CD4-positive, alpha-beta T cell treated with Interleukin-1 beta for 1 hour (primary cell): Measurements from ENCODE around the gene THBS2.
A peak's percentile ranks its signal among the peaks of the same experiment; 100 is the strongest.
"Not testable (repeated sequence)": the region's sequence is repeated elsewhere in the genome, so short reads cannot be mapped to it uniquely, and the experiment has no call there.

Experiments used
- DNase-seq, 2 donors: peaks; one replicate each; pipeline ENCODE4 v3.0.0-alpha.2; 2020 to 2022

THBS2 gene

DNA sequence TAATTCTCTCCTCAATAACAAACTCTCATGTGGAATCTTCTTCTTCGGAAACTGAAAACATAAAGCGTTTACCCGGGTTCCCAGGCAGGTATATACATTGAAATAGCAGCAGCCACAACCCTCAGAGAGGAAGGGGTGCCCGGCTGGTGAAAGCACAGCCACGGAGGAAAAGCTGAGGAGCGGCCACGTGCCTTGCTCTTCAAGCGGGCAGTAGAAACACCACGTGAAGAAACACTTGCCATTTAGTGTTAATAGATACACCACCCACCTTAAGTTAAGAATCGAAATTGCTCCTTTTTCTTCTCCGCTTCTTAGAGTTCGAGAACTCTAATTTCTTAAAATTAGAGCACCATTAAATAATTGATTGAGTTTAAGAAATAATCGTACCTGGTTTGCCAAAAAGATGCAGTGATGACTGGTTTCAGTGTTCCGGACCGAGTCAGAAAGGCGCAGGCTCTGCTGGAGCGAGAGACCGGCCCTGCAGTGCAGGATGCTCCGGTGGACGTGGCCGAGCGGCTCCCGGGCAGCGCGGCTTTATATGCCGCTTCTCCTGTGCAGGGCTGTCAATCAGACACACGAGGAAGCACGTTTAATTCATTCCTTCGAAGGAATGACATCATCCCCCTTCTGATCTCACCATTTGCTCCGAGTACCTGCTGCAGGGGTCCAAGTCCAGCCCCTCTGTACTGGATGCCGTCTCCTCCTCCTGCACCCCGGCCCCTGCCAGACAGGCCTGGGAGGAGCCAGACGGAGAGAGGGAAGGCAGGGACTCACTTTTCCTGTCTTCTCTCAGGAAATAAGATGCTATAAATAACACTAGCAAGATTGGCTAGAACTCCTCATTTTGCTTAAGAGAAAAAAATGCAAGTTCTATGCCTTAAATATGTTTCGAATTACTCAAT lies at the start of gene THBS2:
THBS2 (minus strand) TSS at position 510 of the 902 bp plus-strand sequence. CDS start 3,062 bp downstream, outside the sequence.
- no peak for DNase-seq

DNA sequence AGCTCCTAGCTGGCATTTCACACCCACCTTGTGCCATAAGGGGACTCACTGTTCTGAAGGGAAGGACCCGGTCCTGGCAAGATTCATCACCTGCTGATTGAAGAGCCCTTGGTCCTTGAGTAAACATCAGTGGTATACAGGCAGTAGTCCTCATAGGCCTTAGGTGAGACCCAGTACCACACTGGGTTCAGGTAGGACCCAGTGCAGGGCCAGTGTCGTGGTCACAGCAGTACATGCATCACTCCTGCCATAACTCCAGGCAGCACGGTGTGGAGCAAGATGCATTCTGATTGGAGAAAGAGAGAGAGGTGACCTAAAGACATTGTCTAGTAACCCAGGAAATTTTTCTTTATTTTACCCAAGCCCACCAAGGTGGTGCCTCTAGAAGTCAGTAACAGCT lies 49.1 kb upstream of the THBS2 start:
- no peak for DNase-seq

DNA sequence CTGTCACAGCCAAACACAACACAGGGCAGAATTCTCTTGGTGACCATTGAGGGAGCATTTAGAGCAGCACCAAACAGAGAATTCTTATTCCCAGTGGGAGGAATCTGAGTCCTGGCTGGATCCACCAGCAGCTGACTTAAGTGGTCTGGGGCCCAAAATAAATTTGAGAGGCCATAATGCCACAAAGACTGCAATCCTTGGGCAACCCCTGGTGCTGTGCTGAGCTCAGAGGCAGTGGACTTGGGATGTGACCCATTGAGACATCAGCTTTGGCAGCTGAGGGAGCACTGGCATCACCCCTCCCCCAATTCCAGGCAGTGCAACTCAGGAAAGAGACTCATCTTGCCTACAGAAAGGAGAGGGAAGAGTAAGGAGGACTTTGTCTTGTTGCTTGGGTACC lies 48.6 kb upstream of the THBS2 start:
- no peak for DNase-seq

DNA sequence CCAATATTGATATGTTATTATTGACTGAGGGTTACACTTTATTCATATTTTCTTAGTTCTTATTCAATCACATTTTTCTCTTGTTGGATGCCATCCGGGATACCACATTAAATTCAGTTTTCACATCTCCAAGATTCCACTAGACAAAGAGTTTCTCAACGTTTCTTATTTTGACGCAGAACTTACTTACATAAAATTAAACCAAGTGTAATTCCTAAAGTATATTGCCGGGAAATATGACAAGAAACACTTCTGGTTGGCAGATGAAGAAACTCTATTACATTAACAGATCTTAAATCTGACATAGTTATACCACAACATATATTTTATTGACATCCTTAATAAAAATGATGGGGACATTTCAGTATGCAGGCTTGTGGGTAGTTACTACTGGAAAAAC lies 47.3 kb upstream of the THBS2 start:
- no peak for DNase-seq

DNA sequence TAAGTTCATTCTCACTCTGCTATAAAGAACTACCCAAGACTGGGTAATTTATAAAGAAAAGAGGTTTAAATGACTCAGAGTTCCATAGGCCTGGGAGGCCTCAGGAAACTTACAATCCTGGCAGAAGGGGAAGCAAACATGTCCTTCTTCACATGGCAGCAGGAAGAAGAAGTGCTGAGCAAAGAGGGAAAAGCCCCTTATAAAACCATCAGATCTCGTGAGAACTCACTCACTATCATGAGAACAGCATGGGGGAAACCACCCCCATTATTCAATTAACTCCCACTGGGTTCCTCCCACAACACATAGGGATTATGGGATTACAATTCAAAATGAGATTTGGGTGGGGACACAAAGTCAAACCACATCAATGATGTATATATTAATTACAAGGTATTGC lies 45.0 kb upstream of the THBS2 start:
- DNase-seq = not testable (repeated sequence)

DNA sequence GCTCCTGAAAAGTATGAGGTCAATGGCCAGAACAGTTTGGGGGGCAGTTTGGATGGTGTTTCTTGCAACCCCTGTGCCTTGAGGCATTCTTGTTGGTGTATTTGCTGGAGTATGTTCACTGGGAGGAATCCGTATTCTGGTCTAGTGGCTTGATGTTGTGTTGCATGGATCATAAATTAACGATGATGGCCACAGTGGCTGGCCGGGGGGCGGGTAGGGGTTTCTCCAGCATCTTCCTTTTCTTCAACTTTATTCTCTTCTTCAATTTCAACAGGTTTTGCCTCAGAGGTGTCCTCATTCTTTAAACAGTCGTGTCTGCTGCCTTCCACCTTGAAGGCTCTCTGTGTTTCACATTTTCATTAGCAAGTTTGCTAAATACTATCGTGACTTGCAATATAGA lies 43.0 kb upstream of the THBS2 start:
- DNase-seq = no peak

DNA sequence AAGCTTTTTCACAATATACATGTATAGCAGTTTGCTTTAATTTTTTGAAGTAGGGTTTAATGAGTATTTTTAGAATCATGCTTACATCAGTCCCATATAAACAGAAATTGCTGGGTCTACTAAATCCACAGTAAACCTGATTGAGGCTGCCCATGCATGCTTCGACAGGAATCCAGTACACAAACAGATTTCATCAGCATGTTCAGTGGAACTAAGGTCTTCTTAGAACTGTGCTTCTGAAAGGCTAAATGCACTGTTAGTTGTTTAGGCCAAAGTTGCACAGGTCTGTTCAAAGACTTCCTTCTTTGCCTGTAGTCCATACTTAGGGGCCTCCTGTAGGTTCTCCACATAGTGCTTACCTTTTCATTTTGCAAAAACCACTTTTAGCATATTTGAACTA lies 42.5 kb upstream of the THBS2 start:
- DNase-seq = no peak

DNA sequence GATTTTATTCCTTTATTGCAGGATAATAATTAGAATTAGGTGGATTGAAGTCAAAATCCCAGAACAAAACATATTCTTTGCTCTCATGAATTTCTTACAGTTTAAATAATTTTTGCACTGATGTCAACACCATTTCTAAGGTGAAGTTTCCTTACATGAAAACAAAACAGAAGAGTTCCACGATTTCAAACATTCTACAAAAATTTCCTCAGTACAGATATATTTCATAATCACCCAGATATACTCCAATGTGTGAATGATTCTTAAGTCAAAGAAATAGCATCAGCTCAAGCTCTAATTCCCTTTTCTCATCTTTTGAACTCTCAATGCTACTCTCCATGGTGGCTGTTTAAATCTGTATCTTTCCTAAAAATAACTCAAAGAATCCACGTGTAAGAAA lies 39.5 kb upstream of the THBS2 start:
- DNase-seq = no peak

DNA sequence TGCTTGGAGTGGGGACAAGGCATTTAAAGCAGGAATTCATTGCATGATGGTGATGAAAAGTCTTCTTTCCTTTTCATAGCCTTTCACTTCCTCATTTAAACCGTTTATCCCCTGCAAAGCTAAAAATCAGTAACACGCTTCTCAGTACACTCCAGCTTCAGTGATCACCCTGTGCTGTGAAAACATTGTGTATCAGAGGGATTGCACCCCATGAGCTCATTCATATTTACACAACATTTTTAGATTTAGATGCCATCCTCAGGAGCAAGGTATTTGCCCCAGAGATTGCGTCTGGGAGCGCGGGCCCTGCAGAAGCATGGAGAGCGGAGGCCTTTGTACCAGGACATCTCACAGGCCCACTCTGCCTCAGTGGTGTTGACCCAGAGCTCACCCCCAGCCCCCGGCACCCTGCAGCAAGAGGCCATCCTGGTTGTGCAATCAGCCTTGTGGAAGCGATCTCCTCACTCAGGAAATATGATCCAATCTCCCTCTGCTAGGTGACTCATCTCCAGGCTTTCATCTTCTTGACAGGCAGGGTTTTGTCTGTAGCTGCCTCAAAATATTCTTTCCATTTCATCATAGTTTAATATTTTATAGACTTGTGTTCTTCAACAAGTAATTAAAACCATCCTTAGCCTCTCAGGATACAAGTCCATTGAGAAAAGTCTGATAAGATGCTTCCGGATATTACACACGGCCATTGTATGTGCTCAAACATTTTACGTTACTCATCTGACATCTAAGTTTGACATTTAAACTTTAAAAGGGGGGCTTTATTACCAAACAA lies 38.9 kb upstream of the THBS2 start:
- DNase-seq = peak in 1 of 2 donors; percentile 24

DNA sequence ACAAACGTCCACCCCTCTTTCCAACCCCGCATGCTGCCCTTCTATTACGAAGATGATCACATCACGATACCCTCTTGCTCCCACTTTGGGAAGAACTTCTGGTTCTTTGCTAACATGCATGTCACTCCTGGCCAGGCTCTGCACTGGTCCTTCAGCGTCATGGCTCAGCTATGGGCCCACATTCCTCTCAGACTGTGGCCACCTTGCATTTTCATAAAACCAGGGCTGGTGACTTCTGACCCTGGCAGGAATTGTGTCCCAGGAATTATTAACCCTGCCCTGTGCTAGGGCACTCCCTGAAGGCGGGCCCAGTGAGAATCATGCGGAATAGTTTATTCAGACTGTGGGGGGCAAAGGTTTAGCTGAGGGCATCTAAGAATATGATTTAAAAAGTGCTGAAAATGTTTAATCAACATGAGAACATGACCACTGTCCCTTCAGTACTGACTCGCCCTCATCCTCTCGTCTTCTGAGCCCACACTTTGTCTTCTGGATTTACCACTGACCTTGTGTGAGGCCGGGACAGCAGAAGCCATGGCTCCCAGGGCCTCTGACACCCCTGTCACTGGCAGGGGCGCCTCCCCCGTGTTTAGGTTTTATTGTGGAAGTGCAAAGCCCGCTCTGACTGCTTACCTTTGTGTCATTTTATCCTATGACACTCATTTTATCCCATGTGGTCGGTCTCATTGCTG lies 38.1 kb upstream of the THBS2 start:
- no peak for DNase-seq

DNA sequence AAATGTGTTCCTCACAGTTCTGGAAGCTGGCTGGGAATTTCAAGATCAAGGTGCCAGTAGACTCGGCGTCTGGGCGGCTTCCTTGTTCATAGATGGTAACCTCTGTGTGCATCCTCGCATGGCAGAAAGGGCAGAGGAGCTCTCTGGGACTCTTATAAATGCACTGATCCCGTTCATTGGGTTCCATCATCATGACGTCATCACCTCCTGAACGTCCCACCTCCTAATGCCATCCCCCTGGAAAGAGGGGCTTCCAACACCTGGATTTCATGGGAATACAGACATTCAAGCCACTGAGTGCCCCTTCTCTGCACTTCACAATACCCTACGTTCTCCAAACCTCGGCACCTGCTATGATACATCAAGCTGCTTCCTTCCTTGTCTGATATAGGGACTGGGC lies 37.5 kb upstream of the THBS2 start:
- DNase-seq = no peak

DNA sequence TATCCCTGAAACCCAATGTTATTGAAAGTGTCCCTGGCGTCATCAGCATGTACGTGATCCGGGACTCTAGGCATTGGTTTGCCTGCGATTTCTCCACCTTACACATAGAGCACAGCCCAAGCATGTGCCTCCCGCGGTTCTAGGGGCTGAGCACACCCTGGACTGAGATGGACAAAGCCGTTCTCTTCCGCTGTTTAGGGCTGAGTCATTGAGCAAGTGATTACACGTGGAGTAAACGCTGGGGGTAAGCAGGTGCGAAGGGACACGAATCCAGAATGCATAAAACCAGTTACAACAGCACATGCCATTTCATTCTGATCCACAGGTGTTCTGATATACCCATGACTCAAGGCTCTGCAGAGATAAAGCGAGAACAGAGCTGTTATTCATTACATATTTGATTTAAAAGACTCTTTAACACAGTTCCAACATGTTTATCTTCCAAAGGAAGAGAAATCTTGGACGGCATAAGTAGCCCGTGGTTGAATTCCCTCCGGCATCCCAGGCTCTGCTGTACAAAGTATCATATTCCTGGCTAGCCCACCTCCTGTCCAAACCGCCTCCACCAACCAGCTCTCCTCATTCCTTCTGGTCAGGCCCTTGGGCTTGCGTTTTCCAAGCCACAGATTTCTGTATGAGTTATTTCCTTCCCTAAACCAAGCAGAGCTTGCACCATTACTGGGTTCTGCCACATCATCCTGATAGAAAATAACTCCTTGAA lies 36.1 kb upstream of the THBS2 start:
- peak in 1 of 2 donors; percentile 6 for DNase-seq

DNA sequence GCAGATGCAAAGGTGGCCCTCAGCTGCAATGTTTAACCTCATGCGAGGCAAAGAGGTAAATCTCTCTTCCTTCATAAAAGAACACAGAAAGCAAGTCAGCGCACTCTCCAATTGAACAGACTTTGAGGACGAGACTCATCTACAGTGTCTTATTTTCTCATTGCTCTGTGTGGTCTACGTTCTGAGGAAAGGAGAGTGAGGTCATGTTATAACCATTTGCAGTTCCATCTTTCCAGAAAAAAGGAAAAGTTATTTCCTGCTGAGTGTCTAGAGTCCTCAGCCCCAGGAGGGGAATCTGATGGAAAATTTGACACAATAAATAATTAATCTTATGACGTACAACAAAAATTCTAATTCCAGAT lies 35.6 kb upstream of the THBS2 start:
- DNase-seq = no peak

DNA sequence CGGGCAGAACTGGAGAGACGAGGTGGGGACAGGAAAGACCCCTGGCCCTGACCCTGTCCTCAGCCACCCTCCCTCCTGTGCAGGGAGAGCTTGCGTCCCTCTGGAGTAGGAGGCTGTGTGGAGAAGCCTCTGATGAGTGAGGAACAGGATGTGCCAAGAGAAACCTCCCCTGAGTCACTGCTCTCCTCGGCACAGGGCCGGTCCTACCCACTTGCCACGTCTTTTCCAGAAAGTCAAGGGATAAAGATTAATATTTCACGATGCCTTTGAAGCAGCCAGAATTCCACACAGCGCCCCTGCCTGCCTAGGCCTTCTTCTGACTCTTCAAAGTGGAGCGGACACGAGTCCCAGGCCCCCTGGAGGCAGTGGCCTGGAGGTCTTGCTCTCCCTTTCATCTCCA lies 34.9 kb upstream of the THBS2 start:
- DNase-seq = no peak

DNA sequence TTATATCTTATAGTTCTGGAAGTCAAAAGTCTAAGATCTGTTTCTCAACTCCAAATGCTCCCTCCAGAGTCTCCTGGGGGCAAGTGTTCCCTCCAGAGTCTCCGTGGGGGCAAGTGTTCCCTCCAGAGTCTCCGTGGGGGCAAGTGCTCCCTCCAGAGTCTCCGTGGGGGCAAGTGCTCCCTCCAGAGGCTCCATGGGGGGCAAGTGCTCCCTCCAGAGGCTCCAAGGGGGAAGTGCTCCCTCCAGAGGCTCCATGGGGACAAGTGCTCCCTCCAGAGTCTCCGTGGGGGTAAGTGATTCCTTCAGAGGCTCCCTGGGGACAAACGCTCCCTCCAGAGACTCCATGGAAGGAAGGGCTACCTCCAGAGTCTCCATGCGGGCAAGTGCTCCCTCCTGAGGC lies 34.0 kb upstream of the THBS2 start:
- DNase-seq = no peak

DNA sequence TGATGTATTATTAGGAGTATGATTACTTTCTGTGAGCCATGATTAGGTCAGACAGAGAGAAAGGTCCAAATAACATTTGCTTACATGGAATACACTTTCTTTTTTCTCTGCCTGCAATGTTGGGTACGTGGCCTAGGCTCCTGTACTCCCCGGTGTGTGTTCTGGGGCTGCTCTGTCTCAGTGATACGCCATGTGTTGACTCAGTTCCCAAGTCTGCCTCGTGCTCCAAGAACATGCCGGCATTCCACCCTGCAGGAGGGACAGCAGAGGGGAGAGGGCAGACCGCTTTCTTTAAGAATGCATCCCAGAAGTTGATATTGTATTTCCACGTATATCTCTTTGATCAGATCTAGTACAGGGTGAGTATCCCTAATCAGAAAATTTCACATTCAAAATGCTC lies 33.3 kb upstream of the THBS2 start:
- DNase-seq = no peak

DNA sequence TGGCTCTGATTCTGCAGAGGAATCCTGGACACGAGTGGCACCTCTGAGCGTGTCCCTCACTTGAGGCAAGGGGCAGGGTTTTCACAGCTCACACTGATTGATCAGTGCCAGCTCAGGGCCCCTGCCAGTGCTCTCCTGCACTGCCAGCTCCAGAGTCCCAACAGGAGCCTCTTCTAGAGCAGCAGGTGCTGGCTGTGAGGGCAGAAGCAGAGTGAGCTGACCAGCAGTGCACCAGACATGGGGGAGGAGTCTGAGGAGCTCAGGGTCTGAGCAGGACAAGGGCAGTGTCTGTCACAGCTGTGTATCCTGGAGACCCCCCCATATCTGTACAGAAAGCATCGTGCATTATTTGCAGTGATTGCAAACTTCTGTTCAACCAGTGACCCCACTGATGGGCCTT lies 31.5 kb upstream of the THBS2 start:
- DNase-seq = no peak

DNA sequence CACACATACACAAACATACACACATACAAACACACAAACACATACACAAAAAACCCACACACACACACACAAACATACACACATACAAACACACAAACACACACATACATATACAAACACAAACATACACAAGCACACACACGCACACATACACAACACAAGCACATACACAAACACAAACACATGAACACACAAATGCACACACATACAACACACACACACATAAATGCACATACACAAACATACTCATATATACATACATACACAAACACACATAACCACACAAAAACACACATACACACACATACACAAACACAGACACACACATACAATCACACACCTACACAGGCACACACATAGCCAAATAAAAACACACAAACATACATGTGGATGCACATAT lies 30.3 kb upstream of the THBS2 start:
- DNase-seq = no peak

DNA sequence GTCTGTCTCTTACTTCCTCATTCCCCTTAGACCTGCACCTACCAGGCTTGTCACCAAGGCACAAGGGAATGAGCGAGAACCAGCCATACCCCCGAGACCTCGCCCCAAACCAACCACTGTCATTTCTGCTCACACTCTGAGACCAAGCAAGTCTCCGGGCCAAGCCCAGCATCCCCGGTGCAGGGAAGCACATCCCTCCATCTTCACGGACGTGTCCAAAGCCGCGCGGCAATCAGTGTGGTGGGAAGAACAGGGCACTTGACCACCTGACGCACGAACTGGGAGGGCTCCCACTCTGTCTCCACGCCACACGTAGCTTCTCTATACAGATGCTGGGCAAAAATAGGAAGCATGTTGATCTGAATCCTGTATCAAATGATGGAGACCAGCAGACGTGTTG lies 28.4 kb upstream of the THBS2 start:
- DNase-seq = no peak

DNA sequence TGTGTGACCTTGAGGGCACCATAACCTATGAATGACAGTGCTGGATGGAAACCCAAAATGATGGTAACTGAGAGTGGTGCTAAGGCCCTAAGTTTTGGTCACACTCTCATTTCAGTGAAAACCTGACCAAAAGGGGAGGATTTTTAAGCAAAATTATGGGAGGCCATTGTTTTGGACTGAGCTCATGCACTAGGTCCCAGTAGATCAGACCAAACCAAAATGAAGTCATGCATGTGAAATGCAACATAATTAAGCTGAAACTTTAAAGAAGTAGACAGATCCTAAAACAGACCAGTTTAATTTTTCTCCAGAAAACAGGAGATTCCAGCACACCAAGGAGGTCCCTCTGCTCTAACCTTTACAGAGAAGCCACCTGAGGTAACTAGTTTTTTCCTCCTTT lies 24.0 kb upstream of the THBS2 start:
- DNase-seq = no peak

DNA sequence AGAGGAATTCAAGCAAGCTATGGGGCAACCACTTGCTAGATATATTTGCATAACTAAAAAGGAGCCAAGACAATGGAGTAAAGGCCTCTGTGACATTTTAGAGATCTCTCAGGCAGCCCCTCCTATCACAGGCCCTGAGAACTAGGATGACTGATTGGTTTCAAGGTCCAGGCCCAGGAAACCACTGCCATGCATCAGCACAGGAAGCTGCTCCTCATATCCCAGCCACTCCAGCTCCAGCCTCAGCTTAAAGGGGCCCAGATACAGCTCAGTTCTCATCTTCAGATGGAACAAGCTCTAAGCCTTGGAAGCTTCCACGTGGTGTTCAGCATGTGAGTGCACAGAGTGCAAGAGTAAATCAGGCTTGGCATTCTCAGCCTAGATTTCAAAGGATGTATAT lies 21.1 kb upstream of the THBS2 start:
- no peak for DNase-seq

DNA sequence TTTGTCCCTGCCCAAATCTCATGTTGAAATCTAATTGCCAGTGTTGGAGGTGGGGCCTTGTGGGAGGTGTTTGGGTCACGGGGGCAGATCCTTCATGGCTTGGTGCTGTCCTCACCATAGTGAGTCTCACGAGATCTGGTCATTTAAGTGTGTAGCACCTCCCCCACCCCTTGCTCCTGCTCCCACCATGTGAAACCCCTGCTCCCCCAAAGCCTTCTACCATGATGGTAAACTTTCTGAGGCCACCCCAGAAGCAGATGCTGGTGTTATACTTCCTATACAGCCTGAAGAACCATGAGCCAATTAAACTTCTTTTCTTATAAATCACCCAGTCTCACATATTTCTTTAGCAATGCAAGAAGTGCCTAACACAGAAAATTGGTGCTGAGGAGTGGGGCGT lies 19.9 kb upstream of the THBS2 start:
- DNase-seq = no peak

DNA sequence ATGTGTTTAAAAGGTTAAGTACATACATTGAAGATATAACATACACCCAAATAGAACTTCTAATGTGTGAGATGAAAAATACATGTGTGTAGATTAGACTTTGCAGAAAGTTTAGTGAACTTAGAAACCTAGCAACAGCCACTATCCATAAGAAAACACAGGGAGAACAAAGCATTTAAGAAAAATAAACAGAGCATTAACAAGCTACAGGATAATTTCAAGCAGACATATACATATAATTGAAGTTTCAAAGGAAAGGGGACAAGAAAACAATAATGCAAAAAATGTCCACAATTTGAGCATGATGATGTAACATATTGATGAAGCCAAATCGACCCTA lies 18.2 kb upstream of the THBS2 start:
- DNase-seq = no peak
